Activated CD8-positive, alpha-beta memory T cell treated with anti-CD3 and anti-CD28 coated beads, Interleukin-2, amount 50 U/mL, for 1 hour (primary cell): ENCODE measurements around the gene ANKRD52.

Source experiments
- DNase-seq: peaks from one replicate; pipeline ENCODE4 v3.0.0-alpha.2; 2020; ENCODE audit errors: extremely low read depth

The ANKRD52 gene

DNA sequence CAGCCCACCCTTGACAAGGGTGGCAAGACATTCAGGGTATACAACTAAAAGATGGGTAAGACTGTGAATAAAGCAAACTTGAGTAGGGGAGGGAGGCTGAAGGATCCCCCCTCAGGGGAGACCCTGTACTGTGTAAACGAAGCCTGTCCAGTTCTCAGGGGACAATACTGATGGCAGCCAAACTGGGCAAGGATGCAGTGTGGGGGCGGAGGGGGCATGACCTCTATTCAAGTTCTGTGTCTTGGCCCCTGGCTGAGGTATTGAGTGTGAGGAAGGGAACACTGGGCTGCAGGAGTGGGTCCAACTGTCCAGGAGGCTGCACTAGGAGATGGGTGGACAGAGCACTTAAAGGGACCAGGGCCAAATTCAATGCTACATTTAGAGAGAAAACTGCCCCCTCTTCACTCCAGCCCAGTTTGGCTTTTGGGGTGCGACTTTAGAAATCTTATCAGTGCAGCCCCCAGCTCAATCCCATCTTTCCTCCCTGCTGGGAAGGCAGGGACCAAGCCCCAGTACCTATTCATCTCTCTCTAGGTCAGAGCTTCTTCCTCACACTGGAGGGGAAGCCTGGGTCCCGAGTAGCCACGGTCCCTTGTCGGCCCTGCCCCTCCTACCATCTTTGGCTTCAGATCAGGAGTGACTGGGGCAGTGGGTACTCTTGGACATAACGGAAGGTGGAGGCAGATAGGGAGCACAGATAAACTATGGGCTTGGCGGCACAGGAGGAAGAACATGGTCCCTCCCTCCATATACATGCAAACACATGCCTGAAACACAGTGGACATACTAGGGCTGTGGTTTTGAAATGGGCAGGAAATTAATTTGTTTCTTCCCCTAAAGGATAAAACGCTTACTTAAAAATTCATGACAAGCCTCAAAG is 16.5 kb downstream of the ANKRD52 start:
- no peak for DNase-seq

DNA sequence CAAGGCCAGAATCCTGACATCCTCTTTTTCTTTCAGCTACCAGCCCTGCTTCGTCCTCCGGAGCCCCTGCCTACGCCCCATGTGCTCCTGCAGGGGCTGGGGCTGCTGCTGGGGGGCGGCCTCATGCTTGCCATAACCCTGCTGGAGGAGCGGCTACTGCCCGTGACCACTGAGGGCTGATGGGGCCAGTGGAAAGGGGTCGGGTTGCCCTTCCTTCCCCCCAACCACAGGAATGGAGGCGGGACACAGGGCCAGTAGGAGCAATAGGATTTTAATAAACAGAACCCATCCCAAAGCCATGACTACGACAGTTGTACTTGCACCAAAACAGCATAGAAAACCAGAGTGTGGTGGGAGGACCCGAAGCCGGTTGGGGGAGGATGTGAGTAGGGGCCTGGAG is 20.6 kb downstream of the ANKRD52 start:
- DNase-seq = no peak

DNA sequence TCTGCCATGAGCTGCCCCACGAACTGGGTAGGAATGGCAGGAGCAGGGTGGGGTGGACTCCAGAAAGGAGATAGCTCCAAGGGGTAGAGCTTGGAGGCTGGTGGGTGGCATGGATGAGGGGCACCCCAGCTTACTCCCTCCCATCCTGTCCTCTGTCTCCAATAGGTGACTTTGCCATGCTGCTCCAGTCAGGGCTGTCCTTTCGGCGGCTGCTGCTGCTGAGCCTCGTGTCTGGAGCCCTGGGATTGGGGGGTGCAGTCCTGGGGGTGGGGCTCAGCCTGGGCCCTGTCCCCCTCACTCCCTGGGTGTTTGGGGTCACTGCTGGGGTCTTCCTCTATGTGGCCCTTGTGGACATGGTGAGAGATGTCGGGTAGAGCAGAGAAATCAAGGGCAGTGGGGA is 21.2 kb downstream of the ANKRD52 start:
- no peak for DNase-seq

- no peak for DNase-seq
These were observed 22.1 kb downstream of the ANKRD52 start for GRCh38 chr12:56236091-56236490.

DNA sequence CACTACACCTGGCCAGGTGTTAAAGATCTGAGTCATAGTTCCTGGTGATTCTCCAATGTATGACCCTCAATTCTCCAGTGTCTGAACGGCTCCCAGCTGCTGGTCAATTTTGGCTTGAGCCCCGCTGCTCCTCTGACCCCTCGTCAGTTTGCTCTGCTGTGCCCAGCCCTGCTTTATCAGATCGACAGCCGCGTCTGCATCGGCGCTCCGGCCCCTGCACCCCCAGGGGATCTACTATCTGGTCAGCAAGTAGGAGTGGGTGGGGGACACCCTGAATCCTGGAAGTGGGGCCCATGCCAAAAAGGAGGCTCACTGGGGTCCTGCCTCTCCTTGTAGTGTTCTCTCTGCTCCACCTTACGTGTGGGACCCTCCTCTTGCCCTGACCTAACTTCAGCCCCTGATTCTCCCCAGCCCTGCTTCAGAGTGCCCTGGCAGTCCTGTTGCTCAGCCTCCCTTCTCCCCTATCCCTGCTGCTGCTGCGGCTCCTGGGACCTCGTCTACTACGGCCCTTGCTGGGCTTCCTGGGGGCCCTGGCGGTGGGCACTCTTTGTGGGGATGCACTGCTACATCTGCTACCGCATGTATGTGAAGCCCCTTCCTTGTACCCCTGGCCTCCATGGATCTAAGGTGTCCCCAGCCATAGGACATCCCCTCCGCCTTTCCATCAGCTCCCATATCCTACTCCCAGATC is 23.3 kb downstream of the ANKRD52 start:
- DNase-seq = no peak

GRCh38 chr12:56231184-56231582 is 27.0 kb downstream of the ANKRD52 start:
- no peak for DNase-seq

- DNase-seq = no peak
These were observed 27.6 kb downstream of the ANKRD52 start for GRCh38 chr12:56230432-56231183.

- no peak for DNase-seq
These were observed 28.2 kb downstream of the ANKRD52 start, which contains the start of gene SLC39A5 for GRCh38 chr12:56229916-56230431. TSS of gene SLC39A5 (plus strand) at chr12:56230051. CDS start at chr12:56231275, 1,224 bp downstream.

GRCh38 chr12:56229082-56229481 is 29.1 kb downstream of the ANKRD52 start:
- DNase-seq = no peak

GRCh38 chr12:56224954-56225353 is 33.2 kb downstream of the ANKRD52 start:
- DNase-seq = no peak

GRCh38 chr12:56224102-56224701 is 34.0 kb downstream of the ANKRD52 start, which contains the start of gene NABP2:
TSS of gene NABP2 (plus strand) at chr12:56224342. CDS start at chr12:56224857, 515 bp downstream.
- peak; percentile 76 for DNase-seq

- no peak for DNase-seq
These were observed 34.5 kb downstream of the ANKRD52 start for GRCh38 chr12:56223571-56224101.

DNA sequence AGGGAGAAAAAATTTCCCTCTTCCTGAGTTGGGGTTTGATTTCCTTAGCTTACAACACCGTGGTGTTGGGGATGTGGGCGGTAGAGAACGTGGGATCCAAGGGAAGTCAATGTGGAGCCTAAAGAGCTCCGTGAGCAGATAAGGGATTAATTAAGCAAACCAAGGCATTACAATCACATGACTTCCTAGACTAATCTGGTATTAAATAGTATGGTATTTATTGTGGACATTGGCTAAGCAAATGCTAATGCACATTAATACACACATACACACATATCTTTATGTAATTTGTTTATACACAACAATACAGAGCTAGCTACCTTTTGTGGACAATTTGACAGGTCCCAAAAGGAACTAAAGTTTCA is 35.7 kb downstream of the ANKRD52 start:
- DNase-seq = no peak

DNA sequence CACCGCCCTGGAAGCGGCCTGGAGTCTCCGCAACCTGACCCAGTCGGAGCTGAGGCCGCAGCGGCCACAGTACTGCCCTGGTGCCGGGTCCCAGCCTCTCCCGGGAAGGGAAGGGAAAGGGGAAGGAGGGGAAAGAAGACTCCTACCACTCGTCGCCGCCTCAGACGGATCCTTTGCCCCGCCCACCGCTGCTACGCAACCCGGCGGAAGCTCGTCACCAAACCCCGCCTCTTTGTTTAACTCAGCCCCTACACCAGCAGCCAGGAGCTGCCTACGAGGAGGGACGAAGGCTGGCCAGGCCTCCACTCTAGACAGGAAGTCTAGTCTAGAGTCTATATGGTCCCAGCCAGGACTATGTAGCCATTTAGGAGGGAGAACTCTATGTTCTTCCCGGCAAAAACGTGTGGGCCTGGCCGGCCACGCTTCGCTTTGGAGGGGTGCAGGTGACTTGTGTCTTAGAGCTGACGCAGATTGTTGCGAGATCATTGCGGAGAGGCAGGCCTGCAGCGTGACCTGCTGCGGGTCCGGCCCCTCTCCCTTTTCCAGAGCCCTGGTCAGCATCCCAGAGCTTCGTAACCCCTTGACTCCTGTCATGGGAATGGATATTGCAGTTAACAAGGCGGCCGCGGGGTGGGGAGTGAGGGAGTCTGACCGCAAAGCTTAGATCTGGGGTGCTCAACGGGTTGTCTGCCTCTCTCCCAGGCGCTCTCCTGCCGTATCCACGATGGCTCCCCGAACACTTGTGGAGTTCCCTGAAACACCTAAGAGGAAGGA is 36.2 kb downstream of the ANKRD52 start, which contains the start of gene RNF41:
Gene RNF41 (minus strand): TSS at position 166 of the 774 bp plus-strand sequence. CDS start 7,875 bp downstream, outside the sequence.
- peak; percentile 71 for DNase-seq

GRCh38 chr12:56221232-56221756 is 36.9 kb downstream of the ANKRD52 start:
- DNase-seq = no peak

GRCh38 chr12:56220611-56221231 is 37.5 kb downstream of the ANKRD52 start:
- DNase-seq = no peak

DNA sequence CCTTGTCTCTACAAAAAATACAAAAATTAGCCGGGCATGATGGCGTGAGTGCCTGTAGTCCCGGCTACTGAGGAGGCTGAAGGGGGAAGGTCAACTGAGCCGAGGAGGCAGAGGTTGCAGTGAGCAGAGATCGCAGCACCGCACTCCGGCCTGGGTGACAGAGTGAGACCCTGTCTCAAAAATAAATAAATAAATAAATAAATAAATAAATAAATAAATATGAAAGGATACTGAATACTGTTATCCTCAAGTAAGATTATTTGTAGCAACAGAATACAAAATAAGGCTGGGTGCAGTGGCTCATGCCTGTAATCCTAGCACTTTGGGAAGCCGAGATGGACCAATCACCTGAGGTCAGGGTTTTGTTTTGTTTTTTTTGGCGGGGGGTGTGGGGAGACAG is 38.3 kb downstream of the ANKRD52 start:
- no peak for DNase-seq

DNA sequence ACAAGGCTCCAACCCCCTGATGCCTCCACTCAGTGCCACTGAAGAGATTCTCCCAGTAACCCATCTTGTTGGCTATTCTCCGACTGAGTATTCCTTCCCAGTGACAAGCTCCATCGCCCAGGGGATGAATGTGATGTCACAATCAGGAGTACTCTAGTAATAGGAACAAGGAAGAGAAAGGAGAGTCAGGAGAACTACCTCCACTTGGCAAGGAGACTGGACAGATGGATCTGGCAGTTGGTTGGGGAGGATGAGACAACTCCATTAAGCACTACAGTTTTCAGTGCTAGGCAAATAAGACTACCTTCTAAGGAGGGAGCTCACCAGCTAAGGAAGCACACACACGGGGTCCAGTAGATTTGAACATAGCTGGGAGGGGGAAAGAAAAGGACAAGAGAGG is 41.7 kb downstream of the ANKRD52 start:
- DNase-seq = no peak

GRCh38 chr12:56213878-56214277 is 44.3 kb downstream of the ANKRD52 start:
- no peak for DNase-seq

GRCh38 chr12:56212361-56212760 is 45.8 kb downstream of the ANKRD52 start:
- DNase-seq = no peak
